IMR-90 (cell line): ENCODE results near the gene ARHGAP15. TPM values are rescaled to one million over a fixed set of nuclear protein-coding genes. Genes with fewer than 3 reads are reported as not detected.

Experiments
- ATAC-seq: fragments of 200-7000 bp; cut with Tn5 transposase; 2 replicates; pipeline ENCODE4 v1.9.1; 2020; ENCODE audit warnings: low read depth, mild to moderate bottlenecking, moderate library complexity
- BruUV-seq: library from RNA; stranded (reverse); fragments of 400-500 nt; replicated peaks from 2 replicates; lab custom pipeline; 2021; lab: Mats Ljungman, UMichigan
- CTCF ChIA-PET: fragments of 300-600 bp; formaldehyde crosslinking; extraction: SDS; loops from one replicate; lab custom pipeline; 2021; ENCODE audit warnings: antibody characterized with exemption; lab: Yijun Ruan, JAX
- POLR2A ChIA-PET: fragments of 300-600 bp; sonication (Branson Sonifier 250); formaldehyde crosslinking; loops from one replicate; lab custom pipeline; 2022; ENCODE audit warnings: antibody characterized with exemption; ENCODE audit not compliant: unreplicated experiment; lab: Charles Lee
- DNase-seq: peaks from one replicate; pipeline ENCODE4 v3.0.0; 2013
- H2AFZ ChIP-seq: replicated peaks from 2 replicates; pipeline ENCODE3; 2013; ENCODE audit warnings: low read length, mild to moderate bottlenecking; ENCODE audit not compliant: poor library complexity
- H2AK5ac ChIP-seq: 2 replicates; pipeline ENCODE4 v1.6.1; 2013; ENCODE audit warnings: low read depth, low read length, inconsistent platforms
- H2AK9ac ChIP-seq: replicated peaks from 2 replicates; pipeline ENCODE3; 2013; ENCODE audit warnings: mild to moderate bottlenecking, low read depth, low read length, moderate library complexity; ENCODE audit not compliant: poor library complexity
- H2BK120ac ChIP-seq: 2 replicates; pipeline ENCODE4 v1.6.1; 2013; ENCODE audit warnings: low read depth, low read length, inconsistent platforms
- H2BK15ac ChIP-seq: 3 replicates; pipeline ENCODE4 v1.6.1; 2013; ENCODE audit warnings: low read depth, low read length, inconsistent platforms
- H2BK20ac ChIP-seq: 2 replicates; pipeline ENCODE4 v1.6.1; 2013; ENCODE audit warnings: low read depth, mild to moderate bottlenecking, inconsistent platforms, low read length, moderate library complexity
- H2BK5ac ChIP-seq: 2 replicates; pipeline ENCODE4 v1.6.1; 2013; ENCODE audit warnings: mild to moderate bottlenecking, low read depth, low read length, inconsistent platforms; ENCODE audit not compliant: poor library complexity, severe bottlenecking
- H3K14ac ChIP-seq: replicated peaks from 2 replicates; pipeline ENCODE4 v1.6.1; 2013; ENCODE audit warnings: low read depth, low read length, inconsistent platforms
- H3K18ac ChIP-seq: 2 replicates; pipeline ENCODE4 v1.6.1; 2013; ENCODE audit warnings: low read depth, low read length, control low read depth
- H3K23ac ChIP-seq: 2 replicates; pipeline ENCODE4 v1.6.1; 2013; ENCODE audit warnings: low read depth, low read length, inconsistent platforms
- H3K27ac ChIP-seq: 2 replicates; pipeline ENCODE4 v1.5.1; 2013; ENCODE audit warnings: mild to moderate bottlenecking, control low read depth, low read length; ENCODE audit not compliant: insufficient read depth
- H3K27me3 ChIP-seq: 2 replicates; pipeline ENCODE4 v1.6.1; 2013; ENCODE audit warnings: low read length; ENCODE audit not compliant: control insufficient read depth, insufficient read depth
- H3K36me3 ChIP-seq: 2 replicates; pipeline ENCODE4 v1.6.1; 2013; ENCODE audit warnings: low read length, mixed read lengths; ENCODE audit not compliant: control insufficient read depth, insufficient read depth
- H3K4ac ChIP-seq: 2 replicates; pipeline ENCODE4 v1.6.1; 2013; ENCODE audit warnings: low read depth, low read length, inconsistent platforms
- H3K4me1 ChIP-seq: 2 replicates; pipeline ENCODE4 v1.6.1; 2013; ENCODE audit warnings: low read length, mixed read lengths; ENCODE audit not compliant: control insufficient read depth, insufficient read depth
- H3K4me2 ChIP-seq: 2 replicates; pipeline ENCODE4 v1.6.1; 2013; ENCODE audit warnings: low read depth, mild to moderate bottlenecking, control low read depth, low read length, moderate library complexity
- H3K4me3 ChIP-seq: 2 replicates; pipeline ENCODE4 v1.5.1; 2013; ENCODE audit warnings: low read depth, mild to moderate bottlenecking, control low read depth, low read length, moderate library complexity; ENCODE audit not compliant: insufficient read depth
- H3K56ac ChIP-seq: 2 replicates; pipeline ENCODE4 v1.6.1; 2013; ENCODE audit warnings: low read length, inconsistent platforms; ENCODE audit not compliant: insufficient read depth; ENCODE audit errors: extremely low read depth
- H3K79me1 ChIP-seq, 2 experiments: 2 replicates each; pipeline ENCODE4 v1.6.1; 2013; ENCODE audit warnings: low read length in 2 of 2, inconsistent platforms in 1 of 2, low read depth in 1 of 2
- H3K9ac ChIP-seq: 2 replicates; pipeline ENCODE4 v1.6.1; 2013; ENCODE audit warnings: low read depth, low read length, control low read depth
- H3K9me1 ChIP-seq: 2 replicates; pipeline ENCODE4 v1.6.1; 2013; ENCODE audit warnings: low read length, inconsistent platforms; ENCODE audit not compliant: insufficient read depth
- H3K9me3 ChIP-seq: 2 replicates; pipeline ENCODE4 v1.6.1; 2013; ENCODE audit warnings: low read length; ENCODE audit not compliant: control insufficient read depth, insufficient read depth
- H4K20me1 ChIP-seq: 2 replicates; pipeline ENCODE4 v1.6.1; 2013; ENCODE audit warnings: low read length, inconsistent platforms; ENCODE audit not compliant: insufficient read depth
- H4K5ac ChIP-seq: 2 replicates; pipeline ENCODE4 v1.6.1; 2013; ENCODE audit warnings: mild to moderate bottlenecking, low read depth, low read length, control low read depth
- H4K8ac ChIP-seq, 2 experiments: 2 replicates each; pipeline ENCODE4 v1.6.1; 2013; ENCODE audit warnings: low read depth in 2 of 2, low read length in 2 of 2, control low read depth in 1 of 2, inconsistent platforms in 1 of 2
- H4K91ac ChIP-seq: 2 replicates; pipeline ENCODE4 v1.6.1; 2013; ENCODE audit warnings: low read depth, low read length, inconsistent platforms; ENCODE audit not compliant: insufficient read depth
- CEBPB ChIP-seq: IDR thresholded peaks from 2 replicates; pipeline ENCODE4 v1.6.1; 2012; ENCODE audit warnings: low read depth, low read length, improper control_type of control experiment
- SMC3 ChIP-seq: fragments of 150-350 bp; IDR thresholded peaks from 2 replicates; pipeline ENCODE4 v1.6.1; 2016; ENCODE audit warnings: low read depth, mild to moderate bottlenecking, antibody characterized with exemption, low read length, moderate library complexity
- WGBS, 2 experiments: methylation state at CpG; one replicate each; pipeline versions ENCODE4 v1.1.5 to v1.1.7; 2013; ENCODE audit warnings: missing lambda C conversion rate in 2 of 2; ENCODE audit not compliant: insufficient read length in 1 of 2; ENCODE audit errors: extremely low coverage in 2 of 2; 5-methylcytosine and 5-hydroxymethylcytosine counted together
- dilution Hi-C: fragments of 300-500 bp; cut with HindIII; formaldehyde crosslinking; loops from one replicate; pipeline ENCODE4 v1.14.3; 2018; ENCODE audit warnings: low sequenced_read_pairs; ENCODE audit not compliant: unreplicated experiment
- in situ Hi-C: fragments of 300-500 bp; cut with MboI; formaldehyde crosslinking; loops from 3 replicates; pipeline ENCODE4 v1.14.3; 2019; ENCODE audit warnings: low sequenced_read_pairs, inconsistent platforms, mixed read lengths
- intact Hi-C: fragments of 100-400 bp; cut with micrococcal nuclease; formaldehyde crosslinking; loops from 2 replicates; pipeline ENCODE4 v1.10.0; 2022
- polyA plus RNA-seq, 3 experiments: library from polyadenylated mRNA; depleted of rRNA; stranded (reverse); fragments of >200 nt; gene quantifications; 2 replicates each; pipeline ENCODE4 v1.2.3, GENCODE V29; 2012; ENCODE audit warnings: low replicate concordance in 1 of 3
- total RNA-seq: library from RNA; depleted of rRNA; stranded (reverse); fragments of >200 nt; gene quantifications from 2 replicates; pipeline ENCODE4 v1.2.3, GENCODE V29; 2012

ARHGAP15 gene
- total and polyA plus RNA-seq, 2 of the 4 experiments (the other 2 are of a cell fraction), result not detected

GRCh38 chr2:143144813-143145455 is 15.7 kb downstream of the ARHGAP15 start:
- H2BK120ac ChIP-seq, result no peak overlapping the region
- no peaks in the 10 kb centered on the region for H3K9me3 ChIP-seq
- peaks cover 5% of the 10 kb centered on the region for H3K27me3 ChIP-seq
- no peak overlapping the region for H3K56ac ChIP-seq
- no peak overlapping the region for H2BK5ac ChIP-seq
- no CpG with 5 or more reads among the region's 3 CpGs for WGBS, 2 experiments
- ATAC-seq (no peak), DNase-seq (no peak)
- no peak overlapping the region for H3K18ac ChIP-seq
- no peak overlapping the region for H2BK15ac ChIP-seq
- intact Hi-C loops, result no loop called here
- H4K91ac ChIP-seq, result no peak overlapping the region
- CTCF ChIA-PET, result interaction anchor here (0.9 kb wide), 1 partner anchor 33 kb away, joined by 3 read pairs; no protein-coding TSS in a partner anchor
- H3K4me2 ChIP-seq, result no peak overlapping the region
- no peak for TF ChIP-seq SMC3
- TF ChIP-seq CEBPB, result peak; percentile 43; the same call in 1 of the 2 replicates
- no peak overlapping the region for H3K27ac ChIP-seq
- H3K79me1 ChIP-seq, result no peaks in the 10 kb centered on the region
- no peak overlapping the region for H3K4me3 ChIP-seq
- BruUV-seq, result no TSS peak
- H2AK5ac ChIP-seq, result no peak overlapping the region
- H2AK9ac ChIP-seq, result no peak overlapping the region
- 0 out of 2 replicates have a peak overlapping the region, but pooled peaks have one; percentile 13 for H3K14ac ChIP-seq
- in situ Hi-C loops, result no loop called here
- no peak overlapping the region for H2BK20ac ChIP-seq
- no peaks in the 10 kb centered on the region for H3K36me3 ChIP-seq
- H3K9ac ChIP-seq, result no peak overlapping the region
- H4K5ac ChIP-seq, result no peak overlapping the region
- POLR2A ChIA-PET, result no interaction called here
- no peak overlapping the region for H4K8ac ChIP-seq
- no peaks in the 10 kb centered on the region for H4K20me1 ChIP-seq
- dilution Hi-C loops, result no loop called here
- no peak overlapping the region for H3K23ac ChIP-seq
- no peaks in the 10 kb centered on the region for H3K4me1 ChIP-seq
- H3K9me1 ChIP-seq, result no peaks in the 10 kb centered on the region
- no peak overlapping the region for H3K4ac ChIP-seq
- H2AFZ ChIP-seq, result no peak overlapping the region
